GM18517 (cell line): Measurements from ENCODE around the gene SYT1.
A peak's percentile ranks its signal among the peaks of the same experiment; 100 is the strongest.

Source experiments
- ATAC-seq: cut with Tn5 transposase; IDR thresholded peaks from one replicate; pipeline ENCODE4 v1.9.1; 2021; ENCODE audit warnings: mild to moderate bottlenecking, moderate library complexity; ENCODE audit not compliant: unreplicated experiment

The SYT1 gene

GRCh38 chr12:79378496-79378895 lies 513.9 kb downstream of the SYT1 start:
- no peak for ATAC-seq

GRCh38 chr12:79380402-79380801 lies 515.8 kb downstream of the SYT1 start:
- no peak for ATAC-seq

GRCh38 chr12:79381248-79382208 lies 517.0 kb downstream of the SYT1 start:
- ATAC-seq: no peak

GRCh38 chr12:79384551-79384950 lies 520.0 kb downstream of the SYT1 start:
- ATAC-seq: no peak

- no peak for ATAC-seq
Measured at GRCh38 chr12:79388011-79388410, 523.4 kb downstream of the SYT1 start.

- no peak for ATAC-seq
Measured at GRCh38 chr12:79393842-79394241, 529.3 kb downstream of the SYT1 start.

GRCh38 chr12:79397609-79398008 lies 533.0 kb downstream of the SYT1 start:
- ATAC-seq: no peak

GRCh38 chr12:79400481-79400880 lies 535.9 kb downstream of the SYT1 start:
- no peak for ATAC-seq

- ATAC-seq: no peak
Measured at GRCh38 chr12:79402606-79403005, 538.0 kb downstream of the SYT1 start.

- ATAC-seq: no peak
Measured at GRCh38 chr12:79406993-79407392, 542.4 kb downstream of the SYT1 start.

- ATAC-seq: peak; percentile 77
Measured at GRCh38 chr12:79407671-79408622, 543.4 kb downstream of the SYT1 start.

GRCh38 chr12:79408689-79409088 lies 544.1 kb downstream of the SYT1 start:
- ATAC-seq: no peak

GRCh38 chr12:79409562-79409961 lies 545.0 kb downstream of the SYT1 start:
- no peak for ATAC-seq

- ATAC-seq: no peak
Measured at GRCh38 chr12:79411791-79412190, 547.2 kb downstream of the SYT1 start.

- no peak for ATAC-seq
Measured at GRCh38 chr12:79413796-79414195, 549.2 kb downstream of the SYT1 start.

- no peak for ATAC-seq
Measured at GRCh38 chr12:79414252-79414651, 549.7 kb downstream of the SYT1 start.

GRCh38 chr12:79415321-79415720 lies 550.7 kb downstream of the SYT1 start:
- no peak for ATAC-seq

- no peak for ATAC-seq
Measured at GRCh38 chr12:79415746-79416435, 551.3 kb downstream of the SYT1 start.

GRCh38 chr12:79420146-79420618 lies 555.6 kb downstream of the SYT1 start:
- ATAC-seq: no peak

GRCh38 chr12:79421236-79421740 lies 556.7 kb downstream of the SYT1 start:
- ATAC-seq: no peak
